ENCODE data around the gene GPRC5D.

Gene GPRC5D

GRCh38 chr12:12933742-12934141, 18.2 kb downstream of the GPRC5D start:
- Mint-ChIP-seq H3K4me3 (no peak overlapping the region), H3K27me3 (peaks cover 3% of the 10 kb centered on the region), H3K9me3 (no peaks in the 10 kb centered on the region), H3K27ac (no peak overlapping the region), H3K4me1 (ENCODE audit: low read depth) (no peaks in the 10 kb centered on the region), H3K36me3 (ENCODE audit: low read depth) (no peaks in the 10 kb centered on the region)
- no peak for DNase-seq

- Mint-ChIP-seq H3K27me3 (peaks cover 5% of the 10 kb centered on the region), H3K27ac (no peak overlapping the region), H3K4me1 (ENCODE audit: low read depth) (no peaks in the 10 kb centered on the region), H3K36me3 (ENCODE audit: low read depth) (no peaks in the 10 kb centered on the region), H3K4me3 (no peak overlapping the region), H3K9me3 (no peaks in the 10 kb centered on the region)
- no peak for DNase-seq
These were observed 21.2 kb downstream of the GPRC5D start for GRCh38 chr12:12930633-12931219.

GRCh38 chr12:12929696-12930095, 22.3 kb downstream of the GPRC5D start:
- no peaks in the 10 kb centered on the region for H3K4me1 Mint-ChIP-seq (ENCODE audit: low read depth)
- H3K27me3 Mint-ChIP-seq, result peaks cover 5% of the 10 kb centered on the region
- no peaks in the 10 kb centered on the region for H3K36me3 Mint-ChIP-seq (ENCODE audit: low read depth)
- H3K9me3 Mint-ChIP-seq, result no peaks in the 10 kb centered on the region
- DNase-seq, result no peak
- H3K27ac Mint-ChIP-seq, result no peak overlapping the region
- H3K4me3 Mint-ChIP-seq, result no peak overlapping the region

GRCh38 chr12:12927211-12928079, 24.5 kb downstream of the GPRC5D start:
- no peaks in the 10 kb centered on the region for H3K4me1 Mint-ChIP-seq (ENCODE audit: low read depth)
- no peaks in the 10 kb centered on the region for H3K9me3 Mint-ChIP-seq
- no peaks in the 10 kb centered on the region for H3K36me3 Mint-ChIP-seq (ENCODE audit: low read depth)
- peaks cover 2% of the 10 kb centered on the region for H3K27me3 Mint-ChIP-seq
- peak; percentile 47 for DNase-seq
- no peak overlapping the region for H3K27ac Mint-ChIP-seq
- H3K4me3 Mint-ChIP-seq, result peak overlapping the region; percentile 58

GRCh38 chr12:12926571-12927071, 25.3 kb downstream of the GPRC5D start:
- Mint-ChIP-seq H3K36me3 (ENCODE audit: low read depth) (no peaks in the 10 kb centered on the region), H3K4me1 (ENCODE audit: low read depth) (no peaks in the 10 kb centered on the region), H3K9me3 (no peaks in the 10 kb centered on the region), H3K4me3 (no peak overlapping the region), H3K27me3 (peaks cover 2% of the 10 kb centered on the region), H3K27ac (no peak overlapping the region)
- DNase-seq, result no peak

GRCh38 chr12:12925388-12925787, 26.6 kb downstream of the GPRC5D start:
- Mint-ChIP-seq H3K9me3 (no peaks in the 10 kb centered on the region), H3K4me3 (no peak overlapping the region), H3K27ac (no peak overlapping the region), H3K36me3 (ENCODE audit: low read depth) (no peaks in the 10 kb centered on the region), H3K27me3 (peaks cover 2% of the 10 kb centered on the region), H3K4me1 (ENCODE audit: low read depth) (no peaks in the 10 kb centered on the region)
- DNase-seq, result no peak

- H3K27ac Mint-ChIP-seq, result no peak overlapping the region
- peaks cover 2% of the 10 kb centered on the region for H3K27me3 Mint-ChIP-seq
- no peak overlapping the region for H3K4me3 Mint-ChIP-seq
- H3K9me3 Mint-ChIP-seq, result no peaks in the 10 kb centered on the region
- H3K36me3 Mint-ChIP-seq (ENCODE audit: low read depth), result no peaks in the 10 kb centered on the region
- DNase-seq, result no peak
- no peaks in the 10 kb centered on the region for H3K4me1 Mint-ChIP-seq (ENCODE audit: low read depth)
These were observed 27.8 kb downstream of the GPRC5D start for GRCh38 chr12:12924169-12924568.

GRCh38 chr12:12922978-12923377, 29.0 kb downstream of the GPRC5D start:
- Mint-ChIP-seq H3K27ac (no peak overlapping the region), H3K4me3 (no peak overlapping the region), H3K9me3 (no peaks in the 10 kb centered on the region), H3K36me3 (ENCODE audit: low read depth) (no peaks in the 10 kb centered on the region), H3K27me3 (peaks cover 7% of the 10 kb centered on the region), H3K4me1 (ENCODE audit: low read depth) (no peaks in the 10 kb centered on the region)
- no peak for DNase-seq

- DNase-seq, result no peak
- no peaks in the 10 kb centered on the region for H3K9me3 Mint-ChIP-seq
- no peaks in the 10 kb centered on the region for H3K36me3 Mint-ChIP-seq (ENCODE audit: low read depth)
- no peak overlapping the region for H3K27ac Mint-ChIP-seq
- no peak overlapping the region for H3K4me3 Mint-ChIP-seq
- H3K4me1 Mint-ChIP-seq (ENCODE audit: low read depth), result no peaks in the 10 kb centered on the region
- peaks cover 12% of the 10 kb centered on the region for H3K27me3 Mint-ChIP-seq
These were observed 29.8 kb downstream of the GPRC5D start for GRCh38 chr12:12922191-12922616.

GRCh38 chr12:12919666-12920435, 32.1 kb downstream of the GPRC5D start:
- Mint-ChIP-seq H3K27me3 (peaks cover 20% of the 10 kb centered on the region), H3K4me1 (ENCODE audit: low read depth) (peaks cover 9% of the 10 kb centered on the region), H3K27ac (no peak overlapping the region), H3K36me3 (ENCODE audit: low read depth) (no peaks in the 10 kb centered on the region), H3K4me3 (no peak overlapping the region), H3K9me3 (no peaks in the 10 kb centered on the region)
- no peak for DNase-seq

GRCh38 chr12:12918781-12919389, 33.1 kb downstream of the GPRC5D start:
- peaks cover 9% of the 10 kb centered on the region for H3K4me1 Mint-ChIP-seq (ENCODE audit: low read depth)
- no peaks in the 10 kb centered on the region for H3K9me3 Mint-ChIP-seq
- H3K27me3 Mint-ChIP-seq, result peaks cover 20% of the 10 kb centered on the region
- no peaks in the 10 kb centered on the region for H3K36me3 Mint-ChIP-seq (ENCODE audit: low read depth)
- no peak for DNase-seq
- H3K4me3 Mint-ChIP-seq, result no peak overlapping the region
- no peak overlapping the region for H3K27ac Mint-ChIP-seq

GRCh38 chr12:12917517-12917916, 34.5 kb downstream of the GPRC5D start:
- Mint-ChIP-seq H3K9me3 (no peaks in the 10 kb centered on the region), H3K27ac (no peak overlapping the region), H3K36me3 (ENCODE audit: low read depth) (no peaks in the 10 kb centered on the region), H3K4me3 (no peak overlapping the region), H3K27me3 (peaks cover 20% of the 10 kb centered on the region), H3K4me1 (ENCODE audit: low read depth) (peaks cover 9% of the 10 kb centered on the region)
- no peak for DNase-seq

- H3K9me3 Mint-ChIP-seq, result no peaks in the 10 kb centered on the region
- peaks cover 20% of the 10 kb centered on the region for H3K27me3 Mint-ChIP-seq
- H3K27ac Mint-ChIP-seq, result no peak overlapping the region
- H3K36me3 Mint-ChIP-seq (ENCODE audit: low read depth), result no peaks in the 10 kb centered on the region
- peak; percentile 90 for DNase-seq
- H3K4me3 Mint-ChIP-seq, result no peak overlapping the region
- peaks cover 9% of the 10 kb centered on the region for H3K4me1 Mint-ChIP-seq (ENCODE audit: low read depth)
These were observed 35.6 kb downstream of the GPRC5D start for GRCh38 chr12:12916135-12916944.

GRCh38 chr12:12915656-12916055, 36.3 kb downstream of the GPRC5D start:
- no peaks in the 10 kb centered on the region for H3K36me3 Mint-ChIP-seq (ENCODE audit: low read depth)

More at GRCh38 chr12:12915656-12916055, 36.3 kb downstream of the GPRC5D start:
- H3K27me3 Mint-ChIP-seq, result peaks cover 20% of the 10 kb centered on the region
- DNase-seq, result no peak
- peaks cover 9% of the 10 kb centered on the region for H3K4me1 Mint-ChIP-seq (ENCODE audit: low read depth)
- no peak overlapping the region for H3K4me3 Mint-ChIP-seq
- no peak overlapping the region for H3K27ac Mint-ChIP-seq
- H3K9me3 Mint-ChIP-seq, result no peaks in the 10 kb centered on the region
